HCT116 (cell line): ENCODE data around the gene ZBTB1.

Source experiments
- FOSL1 ChIP-seq: IDR thresholded peaks from 2 replicates; pipeline ENCODE4 v1.6.1; 2012; ENCODE audit warnings: low read depth
- RAD21 ChIP-seq: IDR thresholded peaks from 2 replicates; pipeline ENCODE4 v1.6.1; 2012; ENCODE audit warnings: low read depth, mild to moderate bottlenecking
- TF ChIP-seq, protein P1 (sequence below): IDR thresholded peaks from 2 replicates; pipeline ENCODE4 v1.6.1; 2012; ENCODE audit warnings: low read depth
- TF ChIP-seq, protein P2 (sequence below), 3 experiments: fragments of 200-600 bp in 1 of 3; sonication (generic) in 1 of 3; IDR thresholded peaks in 2 of 3; conservative IDR thresholded peaks in 1 of 3; 2 replicates each; pipeline ENCODE4 v1.5.1; 2012 to 2017; ENCODE audit warnings: low read depth in 2 of 3, low read length in 2 of 3, antibody characterized with exemption in 1 of 3, borderline replicate concordance in 1 of 3, control low read depth in 1 of 3, mild to moderate bottlenecking in 1 of 3, mixed read lengths in 1 of 3, mixed run types in 1 of 3, moderate library complexity in 1 of 3; ENCODE audit not compliant: insufficient read depth in 1 of 3
- TF ChIP-seq, protein P3 (sequence below): IDR thresholded peaks from 2 replicates; pipeline ENCODE4 v1.6.1; 2012

DNA sequence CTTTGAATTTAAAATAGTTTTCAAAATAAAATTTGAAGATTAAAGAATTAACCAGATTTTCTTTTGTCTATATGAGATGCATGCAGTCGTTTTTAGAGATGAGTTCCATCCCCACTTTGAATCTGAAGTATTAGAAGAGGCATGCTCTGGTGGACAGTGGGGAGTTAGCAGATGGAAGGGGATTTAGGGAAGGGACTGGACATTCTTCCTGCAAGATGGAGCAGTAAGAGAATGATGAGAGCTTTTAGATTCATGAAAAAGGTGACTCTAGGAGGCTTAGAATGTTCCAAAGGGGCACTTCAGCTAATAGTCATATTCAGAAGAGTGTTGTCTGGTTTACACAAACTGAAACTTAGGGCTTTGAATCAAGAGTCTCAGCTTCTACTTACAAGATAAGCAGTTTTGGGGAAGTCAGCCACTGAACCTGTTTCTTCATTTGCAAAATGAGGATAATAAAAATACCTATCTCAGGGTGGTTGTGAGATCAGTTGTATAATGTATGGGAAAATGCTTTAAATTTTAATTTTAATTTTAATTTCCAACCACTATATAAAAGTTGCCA, 3.7 kb downstream of the ZBTB1 start:
- TF ChIP-seq, protein P1, sequence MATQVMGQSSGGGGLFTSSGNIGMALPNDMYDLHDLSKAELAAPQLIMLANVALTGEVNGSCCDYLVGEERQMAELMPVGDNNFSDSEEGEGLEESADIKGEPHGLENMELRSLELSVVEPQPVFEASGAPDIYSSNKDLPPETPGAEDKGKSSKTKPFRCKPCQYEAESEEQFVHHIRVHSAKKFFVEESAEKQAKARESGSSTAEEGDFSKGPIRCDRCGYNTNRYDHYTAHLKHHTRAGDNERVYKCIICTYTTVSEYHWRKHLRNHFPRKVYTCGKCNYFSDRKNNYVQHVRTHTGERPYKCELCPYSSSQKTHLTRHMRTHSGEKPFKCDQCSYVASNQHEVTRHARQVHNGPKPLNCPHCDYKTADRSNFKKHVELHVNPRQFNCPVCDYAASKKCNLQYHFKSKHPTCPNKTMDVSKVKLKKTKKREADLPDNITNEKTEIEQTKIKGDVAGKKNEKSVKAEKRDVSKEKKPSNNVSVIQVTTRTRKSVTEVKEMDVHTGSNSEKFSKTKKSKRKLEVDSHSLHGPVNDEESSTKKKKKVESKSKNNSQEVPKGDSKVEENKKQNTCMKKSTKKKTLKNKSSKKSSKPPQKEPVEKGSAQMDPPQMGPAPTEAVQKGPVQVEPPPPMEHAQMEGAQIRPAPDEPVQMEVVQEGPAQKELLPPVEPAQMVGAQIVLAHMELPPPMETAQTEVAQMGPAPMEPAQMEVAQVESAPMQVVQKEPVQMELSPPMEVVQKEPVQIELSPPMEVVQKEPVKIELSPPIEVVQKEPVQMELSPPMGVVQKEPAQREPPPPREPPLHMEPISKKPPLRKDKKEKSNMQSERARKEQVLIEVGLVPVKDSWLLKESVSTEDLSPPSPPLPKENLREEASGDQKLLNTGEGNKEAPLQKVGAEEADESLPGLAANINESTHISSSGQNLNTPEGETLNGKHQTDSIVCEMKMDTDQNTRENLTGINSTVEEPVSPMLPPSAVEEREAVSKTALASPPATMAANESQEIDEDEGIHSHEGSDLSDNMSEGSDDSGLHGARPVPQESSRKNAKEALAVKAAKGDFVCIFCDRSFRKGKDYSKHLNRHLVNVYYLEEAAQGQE = no peak
- TF ChIP-seq RAD21 (no peak), FOSL1 (no peak)
- TF ChIP-seq, protein P2, sequence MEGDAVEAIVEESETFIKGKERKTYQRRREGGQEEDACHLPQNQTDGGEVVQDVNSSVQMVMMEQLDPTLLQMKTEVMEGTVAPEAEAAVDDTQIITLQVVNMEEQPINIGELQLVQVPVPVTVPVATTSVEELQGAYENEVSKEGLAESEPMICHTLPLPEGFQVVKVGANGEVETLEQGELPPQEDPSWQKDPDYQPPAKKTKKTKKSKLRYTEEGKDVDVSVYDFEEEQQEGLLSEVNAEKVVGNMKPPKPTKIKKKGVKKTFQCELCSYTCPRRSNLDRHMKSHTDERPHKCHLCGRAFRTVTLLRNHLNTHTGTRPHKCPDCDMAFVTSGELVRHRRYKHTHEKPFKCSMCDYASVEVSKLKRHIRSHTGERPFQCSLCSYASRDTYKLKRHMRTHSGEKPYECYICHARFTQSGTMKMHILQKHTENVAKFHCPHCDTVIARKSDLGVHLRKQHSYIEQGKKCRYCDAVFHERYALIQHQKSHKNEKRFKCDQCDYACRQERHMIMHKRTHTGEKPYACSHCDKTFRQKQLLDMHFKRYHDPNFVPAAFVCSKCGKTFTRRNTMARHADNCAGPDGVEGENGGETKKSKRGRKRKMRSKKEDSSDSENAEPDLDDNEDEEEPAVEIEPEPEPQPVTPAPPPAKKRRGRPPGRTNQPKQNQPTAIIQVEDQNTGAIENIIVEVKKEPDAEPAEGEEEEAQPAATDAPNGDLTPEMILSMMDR (IDR thresholded peaks at IDR 0.05 in 2 of 3, conservative IDR thresholded peaks at IDR 0.05 in 1 of 3; ENCODE audit: borderline replicate concordance in 1 of 3, insufficient read depth in 1 of 3, low read depth in 2 of 3, low read length in 2 of 3) = no peak
- TF ChIP-seq, protein P3, sequence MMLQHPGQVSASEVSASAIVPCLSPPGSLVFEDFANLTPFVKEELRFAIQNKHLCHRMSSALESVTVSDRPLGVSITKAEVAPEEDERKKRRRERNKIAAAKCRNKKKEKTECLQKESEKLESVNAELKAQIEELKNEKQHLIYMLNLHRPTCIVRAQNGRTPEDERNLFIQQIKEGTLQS = no peak
